ENCODE measurements around the gene AUTS2. TPM values are rescaled to one million over a fixed set of nuclear protein-coding genes. Genes with fewer than 3 reads are reported as not detected.

AUTS2 gene
- total and polyA plus RNA-seq, 2 experiments from 2014 or later: 32.0 to 91.0 TPM

GRCh38 chr7:70734411-70734810 lies 1136.1 kb downstream of the AUTS2 start:
- Mint-ChIP-seq H3K27me3 (ENCODE audit: insufficient read depth, low read depth, poor library complexity) (peaks cover 10% of the 10 kb centered on the region), H3K4me1 (peaks cover 63% of the 10 kb centered on the region), H3K36me3 (ENCODE audit: low read depth) (peaks cover 15% of the 10 kb centered on the region), H3K4me3 (no peak overlapping the region), H3K27ac (no peak overlapping the region), H3K9me3 (peaks cover 7% of the 10 kb centered on the region; the same call in 1 of the 3 replicates)
- H2AFZ ChIP-seq: no peak overlapping the region
- TF ChIP-seq ZNF331 (CRISPR knock-in tag; IDR thresholded peaks at IDR 0.05; ENCODE audit: low read depth) (no peak), REST (IDR thresholded peaks at IDR 0.05; ENCODE audit: unreplicated experiment) (no peak), CTCF (conservative IDR thresholded peaks at IDR 0.05; ENCODE audit: low read depth in 2 of 2) (no peak), POLR2AphosphoS5 (IDR thresholded peaks at IDR 0.05; ENCODE audit: low read depth) (no peak), EZH2phosphoT487 (IDR thresholded peaks at IDR 0.05; ENCODE audit: unreplicated experiment) (no peak), ZNF462 (CRISPR knock-in tag; IDR thresholded peaks at IDR 0.05) (no peak), ZNF114 (CRISPR knock-in tag; IDR thresholded peaks at IDR 0.05) (no peak), EZH2 (IDR thresholded peaks at IDR 0.05; ENCODE audit: low read depth, unreplicated experiment) (no peak), JUNB (IDR thresholded peaks at IDR 0.05; ENCODE audit: unreplicated experiment) (no peak), NANOG (IDR thresholded peaks at IDR 0.05; ENCODE audit: borderline replicate concordance) (no peak), CREB1 (CRISPR knock-in tag; IDR thresholded peaks at IDR 0.05; ENCODE audit: low read depth) (no peak), STAT1 (IDR thresholded peaks at IDR 0.05; ENCODE audit: unreplicated experiment) (no peak), ETS1 (IDR thresholded peaks at IDR 0.05) (no peak)
- no peak overlapping the region for H3K4me2 ChIP-seq
- no peak for DNase-seq (ENCODE audit: low spot score)
- H3K4me1 ChIP-seq (ENCODE audit: insufficient read depth): peaks cover 56% of the 10 kb centered on the region
- no peak overlapping the region for H3K4me3 ChIP-seq
- no peaks in the 10 kb centered on the region for H3K36me3 ChIP-seq (ENCODE audit: insufficient read depth)
- peaks cover 16% of the 10 kb centered on the region for H4K20me1 ChIP-seq (replicated peaks; ENCODE audit: insufficient read depth)
- peaks cover 6% of the 10 kb centered on the region; the same call in 1 of the 2 replicates for H3K9me2 ChIP-seq (ENCODE audit: insufficient read depth)
- ATAC-seq: no peak
- H3K79me2 ChIP-seq (replicated peaks; ENCODE audit: insufficient read depth): peaks cover 100% of the 10 kb centered on the region
- no peaks in the 10 kb centered on the region for H3K27me3 ChIP-seq (ENCODE audit: insufficient read depth)
- no peak overlapping the region for H3K27ac ChIP-seq (ENCODE audit: low read depth)
- H3F3A ChIP-seq (replicated peaks; ENCODE audit: low read depth): no peaks in the 10 kb centered on the region

Data from GM23338 (cell line).